NCI-H1417 (cell line): ENCODE data around the gene SULT1C3.

ENCODE experiments used
- DNase-seq, 3 experiments: peaks; one replicate each; lab custom pipeline; 2025; lab: John Stamatoyannopoulos, UW

Gene SULT1C3

DNA sequence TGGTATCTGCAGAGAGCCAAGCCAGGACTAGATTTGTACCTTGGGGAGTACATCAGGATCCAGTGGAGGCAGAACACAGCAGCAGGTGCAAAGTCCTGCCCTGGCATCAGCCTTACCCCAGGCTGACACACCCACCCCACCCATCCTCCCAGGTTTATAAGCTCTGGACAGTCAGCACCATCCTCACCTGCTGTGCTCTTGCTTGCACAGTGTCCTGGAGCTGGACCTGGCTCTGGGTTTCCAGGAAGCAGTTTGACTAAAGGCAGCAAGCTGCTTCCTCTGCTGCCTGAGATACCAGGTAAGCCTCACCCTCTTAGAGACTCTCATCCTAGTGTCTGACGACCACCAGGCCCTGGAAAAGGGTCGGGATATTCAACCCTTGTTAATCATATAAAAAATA is at the start of gene SULT1C3:
Gene SULT1C3 (plus strand): TSS at position 183 of the 400 bp plus-strand sequence. CDS start 7,227 bp downstream, outside the sequence.
- no peak for DNase-seq

DNA sequence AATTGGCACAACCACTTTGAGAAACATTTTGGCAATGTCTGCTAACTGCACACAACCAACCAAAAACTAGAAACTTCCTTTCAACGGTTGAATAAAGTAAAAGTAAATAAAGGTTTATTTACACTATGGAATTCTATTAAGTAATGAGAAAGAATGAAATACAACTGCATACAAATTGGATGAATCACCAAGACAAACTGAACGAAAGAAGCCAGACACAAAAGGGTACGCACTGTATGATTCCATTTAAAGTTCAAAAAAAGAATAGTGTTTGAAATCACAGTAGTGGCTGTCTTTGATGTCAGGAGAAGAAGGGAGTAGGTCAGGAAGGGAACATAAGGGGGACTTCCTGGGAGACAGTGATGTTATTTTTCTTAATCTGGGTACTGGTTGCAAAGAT is 46.5 kb upstream of the SULT1C3 start:
- DNase-seq, result no peak

DNA sequence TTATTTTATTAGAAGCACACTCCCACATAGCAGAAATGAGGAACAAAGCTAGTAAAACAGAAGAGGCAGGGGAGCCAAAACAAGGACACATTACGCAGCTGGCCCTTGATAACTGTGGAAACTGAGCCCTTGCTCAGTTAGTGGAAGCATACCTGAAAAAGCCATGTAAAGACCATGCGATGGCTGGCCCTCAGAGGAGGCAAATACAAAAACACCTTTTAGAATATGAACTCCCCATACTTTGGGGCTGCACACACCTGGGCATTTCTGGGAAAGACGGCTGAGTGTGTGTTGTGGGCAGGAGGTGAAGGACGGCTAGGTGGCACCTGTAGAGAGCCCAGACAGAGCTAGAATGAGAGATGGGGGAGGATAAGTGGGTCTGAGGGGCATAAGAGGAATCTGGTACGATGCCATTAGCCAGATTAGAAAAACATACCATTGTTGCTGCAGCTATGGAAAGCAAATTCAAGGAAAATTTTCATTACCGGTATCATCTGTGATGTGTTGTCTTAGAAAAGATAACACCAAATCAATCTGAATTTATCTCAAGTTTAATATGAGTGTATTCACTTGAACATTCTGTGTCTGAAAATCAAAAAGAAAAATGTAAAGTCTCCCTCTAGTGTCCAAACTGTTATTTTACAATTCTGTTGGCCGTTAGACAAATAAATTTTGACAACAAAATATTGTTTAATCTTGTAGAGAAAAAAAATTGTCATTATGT is 45.2 kb upstream of the SULT1C3 start:
- peak in 2 of 3 experiments; percentile 25 to 42 for DNase-seq

DNA sequence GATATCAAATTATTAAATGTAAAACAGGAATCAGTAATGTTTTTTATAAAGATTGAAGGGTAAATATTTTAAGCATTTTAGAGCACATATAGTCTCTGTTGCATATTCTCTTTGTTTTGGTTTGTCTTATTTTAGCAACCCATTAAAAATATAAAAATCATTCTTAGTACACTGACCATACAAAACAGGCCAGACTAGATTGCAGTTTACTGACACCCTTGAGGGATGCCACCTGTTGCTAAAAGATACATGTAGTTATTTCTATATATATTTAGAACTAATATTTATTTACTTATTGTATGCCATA is 44.7 kb upstream of the SULT1C3 start:
- DNase-seq, result no peak

DNA sequence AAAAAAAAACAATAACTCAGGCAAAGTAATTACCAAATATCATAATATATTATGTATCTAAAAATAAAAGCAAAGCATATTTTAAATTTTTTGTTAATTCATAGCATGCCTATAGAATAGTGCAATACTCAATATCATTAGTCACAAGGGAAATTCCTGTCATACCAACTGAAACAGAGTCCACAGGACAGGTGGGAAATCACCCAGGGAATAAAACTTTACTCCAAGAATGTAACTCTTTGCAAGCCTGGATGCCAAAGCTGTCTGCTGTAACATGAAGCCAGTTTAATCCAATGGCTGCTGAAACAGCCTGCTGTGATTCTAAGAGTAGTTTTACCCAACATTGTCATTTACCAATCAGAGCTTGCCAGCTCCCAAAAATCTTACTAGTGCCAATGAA is 40.0 kb upstream of the SULT1C3 start:
- DNase-seq, result no peak

DNA sequence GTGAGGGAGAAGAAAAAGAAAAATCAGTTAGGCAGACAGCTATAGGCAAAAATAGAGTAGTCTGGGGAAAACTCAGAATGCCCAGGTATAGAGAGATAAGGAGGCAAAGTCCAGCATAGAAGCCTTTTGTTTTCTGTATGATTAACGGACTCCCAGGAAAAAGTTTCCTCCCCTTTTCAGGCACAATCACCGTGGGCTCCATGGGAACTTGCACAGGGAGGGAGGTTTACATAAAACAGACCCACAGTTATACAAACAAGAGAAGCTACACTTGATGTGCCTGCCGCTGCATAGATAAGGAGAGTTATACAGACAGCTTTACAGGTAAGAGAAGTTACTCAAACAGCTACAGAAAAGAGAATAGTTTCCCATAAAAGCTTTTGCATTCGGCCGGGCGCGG is 39.2 kb upstream of the SULT1C3 start:
- no peak for DNase-seq

DNA sequence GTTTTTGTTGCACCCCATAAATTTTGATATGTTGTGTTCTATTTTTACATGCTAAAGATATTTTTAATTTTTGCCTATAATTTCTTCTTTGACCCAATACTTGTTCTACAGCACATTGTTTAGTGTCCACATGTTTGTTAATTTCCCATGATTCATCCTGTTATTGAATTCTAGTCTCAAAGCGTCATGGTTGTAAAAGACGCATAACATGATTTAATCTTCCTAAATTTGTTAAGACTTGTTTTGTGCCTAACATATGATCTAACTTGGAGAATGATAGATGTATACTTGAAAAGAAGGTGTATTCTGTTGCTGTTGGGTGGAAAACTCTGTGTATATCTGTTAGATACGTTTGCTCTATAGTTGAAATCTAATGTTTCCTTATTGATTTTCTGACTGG is 27.1 kb upstream of the SULT1C3 start:
- no peak for DNase-seq

DNA sequence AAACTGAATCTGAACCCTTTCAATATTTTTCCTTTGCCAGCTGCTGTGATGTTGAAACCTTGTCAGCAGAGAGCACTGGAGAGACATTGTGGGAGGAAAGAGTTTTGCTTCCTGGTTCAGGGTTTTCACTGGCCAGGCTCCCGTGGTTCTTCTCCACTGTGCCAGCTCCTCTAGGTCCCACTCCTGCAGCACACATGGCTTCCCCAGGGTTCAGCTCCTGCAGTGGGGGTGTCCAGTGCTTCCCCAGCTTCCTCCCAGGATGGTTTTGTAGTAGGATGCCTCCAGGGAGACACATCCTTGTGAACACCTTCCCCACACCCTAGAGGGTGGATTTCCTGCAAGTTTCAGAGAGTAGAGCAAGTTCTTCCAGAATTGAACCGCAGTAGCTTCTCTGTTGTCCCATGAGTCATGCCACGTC is 24.0 kb upstream of the SULT1C3 start:
- peak in 2 of 3 experiments; percentile 19 to 50 for DNase-seq

DNA sequence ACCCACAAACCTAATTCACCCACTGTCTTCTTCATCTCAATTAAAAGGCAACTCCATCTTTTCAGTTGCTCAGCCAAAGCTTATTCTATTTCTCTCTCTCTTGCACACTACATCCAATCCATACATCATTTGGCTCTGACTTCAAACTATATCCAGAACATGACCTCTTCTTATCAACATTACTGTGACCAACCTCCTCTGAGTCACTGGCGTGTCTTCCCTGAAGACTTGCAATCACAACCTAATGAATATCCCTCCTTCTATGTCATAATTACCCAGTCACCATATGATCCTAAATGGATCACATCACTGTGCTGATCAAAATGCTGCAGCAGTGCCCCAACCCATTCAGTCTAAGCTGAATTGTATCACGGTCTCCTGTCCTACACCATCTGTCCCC is 22.6 kb upstream of the SULT1C3 start:
- no peak for DNase-seq

DNA sequence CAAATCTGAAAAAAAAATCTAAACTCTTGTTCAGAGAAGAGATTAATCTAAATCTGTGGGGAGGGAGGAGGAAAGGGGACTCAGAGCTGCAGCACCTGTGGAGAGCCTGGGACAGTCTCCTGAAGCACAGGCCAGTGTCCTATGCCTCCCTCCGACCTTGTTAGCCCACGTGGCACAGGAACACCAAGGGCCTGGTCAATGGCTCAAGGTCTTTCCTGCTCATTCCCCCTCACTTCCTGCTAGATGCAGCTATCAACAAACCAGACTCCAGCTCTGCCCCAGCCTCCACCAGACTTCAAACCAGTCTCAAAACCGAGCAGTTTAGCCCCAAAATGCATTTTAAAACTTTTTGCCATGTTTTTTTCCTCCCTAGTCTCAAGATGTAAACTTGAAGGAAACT is 20.1 kb upstream of the SULT1C3 start:
- no peak for DNase-seq

DNA sequence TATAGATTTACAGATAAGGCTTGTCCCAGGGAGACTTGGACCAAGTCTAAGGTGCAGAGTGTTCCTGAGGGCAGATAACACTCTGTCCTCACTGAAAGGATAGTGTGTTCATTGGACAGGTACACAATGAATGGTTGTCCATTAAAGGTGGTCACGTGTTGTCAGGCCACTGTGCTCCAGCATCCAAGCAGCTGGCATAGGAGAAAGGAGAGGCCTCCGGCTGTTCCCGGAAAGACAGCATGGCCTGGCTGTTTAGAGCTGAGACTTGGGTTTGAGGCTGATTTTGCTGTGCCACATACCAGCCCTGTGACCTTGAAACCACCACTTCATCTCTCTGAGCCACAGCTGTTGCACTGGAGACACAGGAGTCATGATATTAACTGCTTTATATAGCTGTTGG is 19.6 kb upstream of the SULT1C3 start:
- no peak for DNase-seq

DNA sequence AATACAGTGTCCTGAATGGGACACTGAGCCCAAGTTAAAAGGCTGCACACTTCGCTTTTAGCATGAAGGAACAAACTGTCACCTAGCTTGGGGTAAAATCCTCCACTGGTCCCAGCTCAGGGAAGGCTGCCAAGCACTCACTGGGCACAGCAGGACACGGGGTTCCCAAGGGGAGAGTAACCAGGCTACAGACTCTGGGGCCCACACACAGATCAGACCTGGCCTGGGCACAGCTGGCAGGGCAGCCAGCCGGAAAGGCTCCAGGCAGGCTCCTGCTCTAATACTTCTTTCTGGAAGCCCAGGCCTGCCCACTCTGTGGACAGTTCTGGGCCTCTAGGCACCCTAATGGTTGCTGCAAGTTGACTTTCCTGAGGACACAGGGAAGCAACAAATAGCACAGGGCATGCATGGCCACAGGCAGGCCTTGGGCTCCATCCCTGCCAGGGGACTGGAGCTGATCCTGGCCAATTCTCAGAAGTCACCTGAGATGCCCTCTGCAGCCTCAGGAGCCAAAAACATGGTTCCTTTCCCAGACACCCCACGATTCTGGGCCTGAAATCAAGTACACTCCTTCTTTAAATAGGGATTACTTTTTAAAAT is 18.7 kb upstream of the SULT1C3 start:
- no peak for DNase-seq

DNA sequence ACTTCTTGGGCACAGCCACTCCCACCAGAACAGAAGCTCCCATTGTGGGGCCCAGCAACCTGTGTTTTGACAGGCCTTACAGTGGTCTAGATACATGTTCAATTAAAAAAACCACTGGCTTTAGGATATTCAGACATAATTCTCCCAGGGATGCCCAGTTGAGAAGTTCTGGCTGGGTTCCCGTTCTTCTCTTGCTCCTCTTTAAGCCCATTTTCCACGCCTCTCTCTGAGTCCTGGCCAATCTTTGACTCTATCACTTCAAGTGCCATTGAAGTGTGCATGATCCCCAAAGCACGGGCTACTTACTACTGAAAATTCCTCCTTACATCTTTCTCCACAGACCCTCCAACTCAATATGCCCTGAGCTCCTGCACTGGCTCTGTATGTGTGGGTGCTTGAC is 17.5 kb upstream of the SULT1C3 start:
- DNase-seq, result no peak

DNA sequence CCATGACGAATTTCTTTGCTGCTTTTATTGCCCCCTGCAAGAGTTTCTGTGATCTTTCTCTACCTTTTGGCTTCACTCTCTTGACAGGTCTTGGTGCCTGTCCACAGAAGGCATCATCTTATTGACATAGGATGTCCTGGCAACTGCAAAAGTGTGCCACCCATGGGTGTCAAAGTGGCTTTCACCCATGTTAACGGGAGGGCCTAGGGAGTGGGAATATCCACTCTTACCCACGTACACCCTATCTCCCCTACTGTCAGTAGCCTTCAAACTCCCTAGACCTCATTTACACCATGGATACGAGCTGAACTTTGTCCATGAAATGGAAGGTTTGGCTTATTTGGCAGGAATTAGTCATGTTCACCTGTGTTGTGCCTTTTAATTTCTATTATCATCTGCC is 16.2 kb upstream of the SULT1C3 start:
- DNase-seq, result no peak

DNA sequence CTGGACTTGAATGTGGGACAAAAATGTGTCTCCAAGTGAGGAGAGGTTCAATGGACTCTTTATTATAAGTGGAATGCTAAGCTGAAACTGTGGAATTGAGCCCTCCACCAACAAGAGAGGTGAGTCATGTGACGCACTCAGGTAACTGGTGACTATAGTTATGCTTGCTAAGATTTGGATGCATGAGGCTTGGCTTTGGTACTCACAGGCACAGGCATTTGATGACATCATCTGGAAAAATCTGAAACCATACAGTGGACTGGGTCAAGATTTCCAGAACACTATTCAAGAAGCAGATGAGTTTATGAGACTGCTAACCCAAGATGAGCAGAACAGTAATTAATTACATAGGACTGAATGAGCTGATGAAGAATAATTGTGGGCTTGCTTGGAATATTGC is 15.7 kb upstream of the SULT1C3 start:
- DNase-seq, result no peak

DNA sequence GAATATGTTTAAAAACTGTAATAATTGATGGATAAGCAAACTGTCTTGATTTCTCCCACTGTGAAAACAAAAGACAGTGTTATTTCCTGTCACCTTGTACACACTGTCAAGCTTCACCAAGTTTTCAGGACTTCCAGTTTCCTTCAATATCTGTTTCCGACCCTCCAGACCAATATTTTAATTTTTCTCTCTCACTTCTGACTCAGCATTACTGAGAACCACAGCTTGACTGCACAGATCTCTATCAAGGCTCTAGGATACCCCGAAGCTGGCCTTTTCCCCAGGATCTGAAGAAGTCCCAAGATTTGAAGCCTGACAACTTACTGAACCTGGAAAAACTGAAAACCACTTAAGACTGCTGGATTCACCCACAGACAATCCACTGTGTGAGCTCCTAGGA is 13.2 kb upstream of the SULT1C3 start:
- no peak for DNase-seq

DNA sequence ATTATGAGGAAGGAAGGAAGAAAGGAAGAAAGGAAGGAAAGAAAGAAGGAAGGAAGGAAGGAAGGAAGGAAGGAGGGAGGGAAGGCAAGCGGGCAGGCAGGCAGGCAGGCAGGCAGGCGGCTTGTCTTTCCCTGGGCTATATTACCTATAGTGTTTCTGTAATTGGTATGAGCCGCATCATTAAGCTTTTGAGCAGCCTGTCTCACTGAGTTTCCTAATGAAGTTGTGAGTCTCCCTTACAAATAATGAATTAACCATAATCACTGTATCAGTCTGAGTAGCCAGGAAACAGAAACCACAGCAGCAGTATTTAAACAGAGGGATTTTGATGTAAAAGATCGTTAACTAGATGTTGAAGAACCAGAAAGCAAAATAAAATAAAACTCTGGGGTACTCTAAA is 11.8 kb upstream of the SULT1C3 start:
- peak in 1 of 3 experiments; percentile 29 for DNase-seq

DNA sequence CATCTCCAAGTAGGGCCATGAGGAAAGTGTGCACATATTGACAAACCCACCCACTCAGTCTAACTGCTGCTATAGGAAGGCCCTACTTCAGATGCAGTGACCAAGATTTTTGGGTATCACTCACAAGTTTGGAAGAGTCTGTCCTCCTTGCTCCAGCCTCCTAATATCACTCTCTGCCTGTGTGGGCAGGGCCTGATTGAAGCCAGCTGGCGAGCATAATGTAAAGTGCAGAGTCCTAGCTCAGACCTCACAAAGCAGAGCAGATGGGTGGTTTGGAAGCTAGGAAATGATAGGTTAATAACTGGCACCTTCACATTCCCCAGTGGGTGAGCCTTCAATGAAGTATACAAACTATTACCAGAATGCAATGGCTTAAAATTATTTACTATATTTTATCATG is 11.2 kb upstream of the SULT1C3 start:
- no peak for DNase-seq

DNA sequence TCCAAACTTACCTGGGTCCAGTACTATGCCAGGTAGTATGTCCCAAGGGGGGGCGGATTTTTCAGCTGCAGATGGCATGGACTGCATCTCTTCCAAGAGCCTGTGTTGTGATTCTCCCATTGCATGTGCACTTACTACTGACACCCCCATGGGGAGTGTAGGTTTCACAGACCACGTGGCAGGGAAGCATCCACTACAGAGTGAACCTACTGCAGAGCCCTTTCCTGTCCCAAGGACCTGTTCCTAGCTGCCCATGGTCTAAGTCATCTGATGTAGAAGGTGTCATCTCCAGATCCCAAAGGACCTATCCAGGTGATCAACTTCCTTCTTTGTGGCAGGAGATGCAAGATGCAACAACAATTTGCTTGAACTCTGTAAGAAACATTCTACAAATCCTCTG is 9.9 kb upstream of the SULT1C3 start:
- no peak for DNase-seq

DNA sequence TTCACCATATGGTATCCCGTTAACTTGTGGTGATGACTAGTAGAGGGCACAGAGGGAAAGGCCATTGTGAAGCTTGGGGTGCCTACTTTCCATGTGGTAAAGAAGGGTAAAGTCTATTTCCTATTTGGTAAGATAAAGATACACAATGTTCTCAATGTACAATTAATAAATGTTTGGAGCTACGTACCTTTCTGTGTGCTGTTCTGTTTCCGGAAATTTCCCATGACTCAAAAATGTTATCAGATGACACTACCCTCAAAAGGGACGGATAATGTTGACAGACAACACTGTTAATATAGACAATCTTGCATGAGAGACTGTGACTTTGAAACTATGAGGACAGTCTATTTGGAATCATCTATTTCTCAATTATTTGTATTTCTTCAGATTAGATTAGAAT is 4.2 kb upstream of the SULT1C3 start:
- no peak for DNase-seq

DNA sequence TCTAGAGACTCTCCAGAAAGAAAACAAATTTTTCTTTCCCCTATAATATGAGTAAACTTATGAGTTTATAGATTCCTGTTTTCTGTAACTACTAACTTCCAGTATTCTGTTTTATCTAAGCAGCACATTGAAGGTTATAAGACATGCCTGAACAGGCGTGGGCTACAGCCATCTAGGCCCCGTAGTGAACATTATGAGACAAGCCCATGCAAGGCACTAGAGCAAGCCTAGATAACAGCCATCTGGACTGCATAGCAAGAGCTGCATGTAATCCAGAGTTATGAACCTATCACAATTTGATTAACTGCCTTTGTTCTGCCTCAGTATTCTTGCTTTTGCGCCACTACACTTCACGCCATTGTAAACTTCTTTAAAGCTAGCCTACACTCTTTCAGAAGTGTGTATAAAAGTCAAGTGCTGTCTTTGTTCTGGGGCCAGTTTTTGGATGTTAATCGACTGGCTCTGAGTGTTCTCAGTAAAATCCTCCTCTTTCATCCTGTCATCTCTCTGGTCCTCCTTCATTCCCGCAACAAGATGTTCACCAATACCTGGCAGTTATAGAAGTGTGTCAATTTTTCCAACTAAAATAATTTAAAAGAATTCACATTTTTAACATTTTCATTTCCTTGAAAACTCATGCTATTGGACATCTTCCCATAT is 3.0 kb upstream of the SULT1C3 start:
- DNase-seq, result no peak

DNA sequence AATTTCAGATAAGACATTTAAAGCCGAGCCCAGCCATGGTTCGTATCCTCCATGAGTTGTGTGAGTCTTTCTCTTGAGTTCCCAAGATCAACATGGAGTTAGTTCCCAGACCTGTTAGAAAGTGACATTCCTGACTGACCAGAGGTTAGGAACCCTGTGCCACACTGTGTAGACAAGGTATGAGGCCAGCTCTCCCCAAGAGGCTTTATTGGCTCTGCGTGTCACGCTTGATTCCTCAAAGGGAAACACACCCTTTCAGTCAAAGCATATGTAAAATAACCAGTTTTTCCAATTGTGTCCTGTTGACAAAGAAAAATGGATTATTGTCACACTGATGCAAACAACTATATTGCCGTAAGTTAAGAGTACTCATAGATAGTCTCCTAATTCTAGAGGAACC is 1.2 kb downstream of the SULT1C3 start:
- no peak for DNase-seq

DNA sequence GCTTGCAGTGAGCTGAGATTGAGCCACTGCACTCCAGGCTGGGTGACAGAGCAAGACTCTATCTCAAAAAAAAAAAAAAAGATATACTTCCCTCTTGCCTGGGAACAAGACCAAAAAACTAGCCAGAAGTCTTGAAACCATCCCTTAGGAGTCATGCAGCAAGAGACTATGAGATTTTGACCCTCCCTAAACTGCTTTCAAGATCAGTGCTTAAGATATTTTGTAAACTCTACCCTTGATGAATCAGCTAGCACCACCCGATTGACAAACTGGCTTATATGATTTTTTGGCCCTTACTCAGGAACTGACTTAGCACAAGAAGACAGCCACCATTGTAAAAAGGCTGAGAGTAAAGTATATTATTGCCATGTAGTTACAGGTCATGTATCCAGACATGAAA is 3.8 kb downstream of the SULT1C3 start:
- no peak for DNase-seq
